PC-3 (cell line): ENCODE measurements around the gene GRB7. TPM values are rescaled to one million over a fixed set of nuclear protein-coding genes. Genes with fewer than 3 reads are reported as not detected.

Source experiments
- ATAC-seq: fragments of 200-7000 bp; cut with Tn5 transposase; 2 replicates; pipeline ENCODE4 v1.9.1; 2020; ENCODE audit warnings: mild to moderate bottlenecking, moderate library complexity
- BruUV-seq: library from RNA; stranded (reverse); fragments of 400-500 nt; replicated peaks from 2 replicates; lab custom pipeline; 2021; lab: Mats Ljungman, UMichigan
- CTCF ChIA-PET: fragments of 300-600 bp; sonication (Branson Sonifier 250); formaldehyde crosslinking; loops from one replicate; lab custom pipeline; 2022; ENCODE audit warnings: antibody characterized with exemption; lab: Charles Lee
- POLR2A ChIA-PET: fragments of 300-600 bp; sonication (Branson Sonifier 250); formaldehyde crosslinking; loops from one replicate; lab custom pipeline; 2022; ENCODE audit warnings: antibody characterized with exemption; ENCODE audit not compliant: unreplicated experiment; lab: Charles Lee
- DNase-seq: peaks from one replicate; pipeline ENCODE4 v3.0.0-alpha.2; 2015
- H2AFZ ChIP-seq: fragments of 300-600 bp; sonication (generic); 2 replicates; pipeline ENCODE4 v1.6.0; 2016; ENCODE audit warnings: antibody characterized with exemption, low read length
- H3F3A ChIP-seq: fragments of 300-600 bp; sonication (generic); one replicate; pipeline ENCODE4 v1.6.0; 2017; ENCODE audit warnings: antibody characterized with exemption, low read length, control low read depth, mild to moderate bottlenecking; ENCODE audit not compliant: unreplicated experiment
- H3K27ac ChIP-seq: fragments of 300-600 bp; sonication (generic); 2 replicates; pipeline ENCODE4 v1.5.1; 2016; ENCODE audit warnings: mild to moderate bottlenecking, low read length
- H3K27me3 ChIP-seq: fragments of 300-600 bp; sonication (generic); 2 replicates; pipeline ENCODE4 v1.6.1; 2016; ENCODE audit warnings: low read length, mixed read lengths
- H3K36me3 ChIP-seq: fragments of 300-600 bp; sonication (generic); 2 replicates; pipeline ENCODE4 v1.6.1; 2016; ENCODE audit warnings: low read depth, mixed run types, low read length, mixed read lengths
- H3K4me1 ChIP-seq: fragments of 300-600 bp; sonication (generic); 2 replicates; pipeline ENCODE4 v1.5.1; 2016; ENCODE audit warnings: low read length; ENCODE audit not compliant: insufficient read depth
- H3K4me2 ChIP-seq: fragments of 300-600 bp; sonication (generic); 2 replicates; pipeline ENCODE4 v1.6.0; 2016; ENCODE audit warnings: low read length
- H3K4me3 ChIP-seq: fragments of 300-600 bp; sonication (generic); 2 replicates; pipeline ENCODE4 v1.5.1; 2016; ENCODE audit warnings: mild to moderate bottlenecking, low read length, mixed read lengths
- H3K79me2 ChIP-seq: fragments of 300-600 bp; sonication (generic); 2 replicates; pipeline ENCODE4 v1.6.1; 2017; ENCODE audit warnings: low read length, mixed read lengths
- H3K9ac ChIP-seq: fragments of 300-600 bp; sonication (generic); 2 replicates; pipeline ENCODE4 v1.6.0; 2016; ENCODE audit warnings: mild to moderate bottlenecking, low read length
- H3K9me2 ChIP-seq: fragments of 300-600 bp; sonication (generic); replicated peaks from 2 replicates; pipeline ENCODE4 v1.6.1; 2016; ENCODE audit warnings: mixed run types, low read length, mixed read lengths
- H3K9me3 ChIP-seq: fragments of 300-600 bp; sonication (generic); 2 replicates; pipeline ENCODE4 v1.6.1; 2016; ENCODE audit warnings: low read length, mixed read lengths
- H4K20me1 ChIP-seq: fragments of 300-600 bp; sonication (generic); 2 replicates; pipeline ENCODE4 v1.6.1; 2016; ENCODE audit warnings: low read length, mixed read lengths
- CTCF ChIP-seq: fragments of 300-600 bp; sonication (generic); conservative IDR thresholded peaks from 2 replicates; pipeline ENCODE4 v1.5.1; 2017; ENCODE audit warnings: antibody characterized with exemption, low read depth, mild to moderate bottlenecking, low read length
- EZH2 ChIP-seq: fragments of 300-600 bp; sonication (generic); IDR thresholded peaks from one replicate; pipeline ENCODE4 v1.6.1; 2017; ENCODE audit warnings: antibody characterized with exemption, mild to moderate bottlenecking, low read length; ENCODE audit not compliant: unreplicated experiment
- EZH2phosphoT487 ChIP-seq: fragments of 300-600 bp; sonication (generic); IDR thresholded peaks from 2 replicates; pipeline ENCODE4 v1.6.1; 2018; ENCODE audit warnings: mild to moderate bottlenecking, antibody characterized with exemption, low read length, borderline replicate concordance
- intact Hi-C: fragments of 100-400 bp; cut with micrococcal nuclease; formaldehyde crosslinking; loops from 2 replicates; pipeline ENCODE4 v1.9.0; 2023
- total RNA-seq: library from RNA; depleted of rRNA; stranded (reverse); fragments of >200 nt; gene quantifications from 2 replicates; pipeline ENCODE4 v1.2.3, GENCODE V29; 2014

GRB7 gene
- total RNA-seq, 1 experiment from 2014 or later: 31.3 TPM

GRCh38 chr17:39750131-39751015 is 12.6 kb downstream of the GRB7 start:
- H3K9me3 ChIP-seq: no peaks in the 10 kb centered on the region
- POLR2A ChIA-PET: no interaction called here
- no peaks in the 10 kb centered on the region for H4K20me1 ChIP-seq
- peaks cover 6% of the 10 kb centered on the region; the same call in 1 of the 2 replicates for H3K4me1 ChIP-seq
- H3K4me2 ChIP-seq: no peak overlapping the region
- H3K27ac ChIP-seq: no peak overlapping the region
- H3K79me2 ChIP-seq: no peaks in the 10 kb centered on the region
- H2AFZ ChIP-seq: no peak overlapping the region
- CTCF ChIA-PET: no interaction called here
- no TSS peak for BruUV-seq
- TF ChIP-seq EZH2phosphoT487: no peak
- no peak for TF ChIP-seq CTCF
- TF ChIP-seq EZH2: no peak
- no peaks in the 10 kb centered on the region for H3K27me3 ChIP-seq
- H3K4me3 ChIP-seq: no peak overlapping the region
- intact Hi-C loops: loop anchor here (5.0 kb wide), 1 partner anchor 128 kb away; no protein-coding TSS in a partner anchor
- H3K36me3 ChIP-seq: no peaks in the 10 kb centered on the region
- no peaks in the 10 kb centered on the region for H3K9me2 ChIP-seq
- DNase-seq (no peak), ATAC-seq (no peak)
- H3F3A ChIP-seq: no peaks in the 10 kb centered on the region
- H3K9ac ChIP-seq: no peak overlapping the region

- peaks cover 6% of the 10 kb centered on the region; the same call in 1 of the 2 replicates for H3K4me1 ChIP-seq
- CTCF ChIA-PET: no interaction called here
- no peaks in the 10 kb centered on the region for H3K9me3 ChIP-seq
- no TSS peak for BruUV-seq
- intact Hi-C loops: loop anchor here (5.0 kb wide), 1 partner anchor 129 kb away; no protein-coding TSS in a partner anchor
- H3K9ac ChIP-seq: no peak overlapping the region
- no peak overlapping the region for H3K4me2 ChIP-seq
- no peaks in the 10 kb centered on the region for H3K79me2 ChIP-seq
- H3K27me3 ChIP-seq: no peaks in the 10 kb centered on the region
- H3K36me3 ChIP-seq: no peaks in the 10 kb centered on the region
- ATAC-seq (no peak), DNase-seq (no peak)
- POLR2A ChIA-PET: no interaction called here
- TF ChIP-seq EZH2 (no peak), EZH2phosphoT487 (no peak), CTCF (no peak)
- H2AFZ ChIP-seq: no peak overlapping the region
- no peak overlapping the region for H3K27ac ChIP-seq
- no peaks in the 10 kb centered on the region for H3K9me2 ChIP-seq
- H4K20me1 ChIP-seq: no peaks in the 10 kb centered on the region
- H3K4me3 ChIP-seq: no peak overlapping the region
- H3F3A ChIP-seq: no peaks in the 10 kb centered on the region
These were observed 13.3 kb downstream of the GRB7 start for GRCh38 chr17:39751016-39751543.

- Histone ChIP-seq H3K27ac (no peak overlapping the region), H3K9me2 (no peaks in the 10 kb centered on the region), H4K20me1 (no peaks in the 10 kb centered on the region), H3F3A (no peaks in the 10 kb centered on the region), H3K9me3 (no peaks in the 10 kb centered on the region), H3K36me3 (no peaks in the 10 kb centered on the region), H3K4me3 (no peak overlapping the region), H2AFZ (no peak overlapping the region), H3K27me3 (no peaks in the 10 kb centered on the region), H3K4me2 (no peak overlapping the region), H3K4me1 (peaks cover 6% of the 10 kb centered on the region; the same call in 1 of the 2 replicates), H3K79me2 (no peaks in the 10 kb centered on the region), H3K9ac (no peak overlapping the region)
- CTCF ChIA-PET: no interaction called here
- no peak for DNase-seq
- BruUV-seq: no TSS peak
- no peak for ATAC-seq
- intact Hi-C loops: loop anchor here (5.0 kb wide), 1 partner anchor 129 kb away; no protein-coding TSS in a partner anchor
- TF ChIP-seq CTCF: no peak
- no peak for TF ChIP-seq EZH2
- TF ChIP-seq EZH2phosphoT487: no peak
- POLR2A ChIA-PET: no interaction called here
These were observed 13.9 kb downstream of the GRB7 start for GRCh38 chr17:39751637-39752036.
